Measurements from ENCODE around the gene NPW.
"Not testable (repeated sequence)": the region's sequence is repeated elsewhere in the genome, so short reads cannot be mapped to it uniquely, and the experiment has no call there.

Gene NPW

DNA sequence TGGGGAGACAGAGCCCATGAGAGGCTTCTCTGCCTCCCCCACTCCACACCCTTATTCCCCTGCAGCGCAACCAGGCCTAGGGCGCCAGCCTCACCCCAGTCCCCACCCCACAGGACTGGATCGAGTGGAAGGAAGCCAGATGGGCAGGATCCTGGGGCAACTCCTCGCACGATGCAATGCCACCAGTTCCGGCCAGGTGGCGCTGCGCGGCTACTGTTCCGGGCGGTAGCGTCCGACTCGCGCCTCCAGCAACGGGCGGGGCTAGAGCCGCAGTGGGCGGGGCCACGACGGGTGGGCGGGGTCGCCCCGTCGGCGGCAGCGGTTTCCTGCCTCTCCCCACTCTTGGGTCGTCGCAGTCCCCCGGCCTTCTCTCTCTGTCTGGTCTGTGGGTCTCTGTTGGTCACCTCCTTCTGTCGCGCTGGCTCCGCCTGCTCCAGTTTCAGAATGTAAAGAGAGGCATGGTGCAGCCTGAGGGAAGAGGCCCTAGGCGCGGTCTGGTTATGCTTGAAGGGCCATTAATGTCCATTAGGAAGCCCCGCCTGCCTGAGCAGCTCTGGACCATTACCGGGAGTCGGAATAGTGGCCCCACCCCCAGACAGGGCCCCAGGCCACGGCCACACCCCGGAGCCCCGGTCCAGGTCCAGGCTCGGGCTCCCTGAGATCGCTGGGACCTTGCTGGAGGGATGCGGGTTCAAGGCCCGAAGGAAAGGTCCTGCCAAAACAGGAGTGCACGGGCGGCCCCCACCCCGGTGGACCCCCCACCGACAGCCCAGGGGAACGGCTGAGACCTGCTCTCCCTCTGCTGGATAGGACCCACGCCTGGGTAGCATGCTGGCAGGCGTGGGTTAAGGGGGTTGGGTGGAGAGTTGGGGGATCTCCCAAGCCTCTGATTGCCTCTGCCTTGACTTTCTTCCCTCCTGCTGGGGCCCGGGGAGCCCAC is 3.8 kb downstream of the NPW start:
- peak; percentile 81 for DNase-seq

- no peak for DNase-seq
These were observed 4.4 kb downstream of the NPW start for GRCh38 chr16:2024032-2024420.

- DNase-seq = no peak
These were observed 5.7 kb downstream of the NPW start for GRCh38 chr16:2025251-2025650.

DNA sequence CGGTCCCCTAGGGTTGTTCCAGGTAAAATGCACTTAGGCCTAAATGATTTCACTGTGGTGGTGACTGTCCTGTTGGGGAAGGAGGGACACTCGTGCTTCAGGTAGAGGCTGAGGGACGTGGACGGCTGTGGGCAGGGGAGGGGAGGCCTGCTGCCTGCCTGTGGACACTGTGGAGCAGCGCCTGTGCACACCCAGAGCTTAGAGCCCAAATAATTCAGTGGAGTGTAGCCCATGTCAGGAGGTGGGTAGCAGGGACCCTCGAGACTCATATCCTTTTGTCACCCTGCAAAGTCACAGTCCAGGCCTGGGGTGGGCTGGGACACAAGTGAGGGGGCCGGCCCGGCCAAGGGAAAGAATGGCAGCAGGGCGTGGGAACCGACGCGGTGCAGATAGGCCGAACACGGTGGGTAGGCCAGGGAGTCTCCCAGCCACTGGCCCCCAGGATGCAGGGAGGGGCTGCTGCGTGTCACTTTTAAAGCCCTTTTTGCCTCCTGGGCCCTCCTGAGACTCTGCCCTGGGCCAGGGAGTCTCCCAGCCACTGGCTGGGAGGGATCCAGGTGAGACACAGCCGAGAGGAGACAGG is 6.4 kb downstream of the NPW start:
- no peak for DNase-seq

- no peak for DNase-seq
These were observed 7.0 kb downstream of the NPW start, which contains the start of gene NHERF2 for GRCh38 chr16:2026461-2027023. Gene NHERF2, plus strand, starts transcription at chr16:2026902. Its CDS starts 104 bp downstream, at chr16:2027006.

GRCh38 chr16:2027024-2028010 is 7.7 kb downstream of the NPW start:
- DNase-seq = no peak

DNA sequence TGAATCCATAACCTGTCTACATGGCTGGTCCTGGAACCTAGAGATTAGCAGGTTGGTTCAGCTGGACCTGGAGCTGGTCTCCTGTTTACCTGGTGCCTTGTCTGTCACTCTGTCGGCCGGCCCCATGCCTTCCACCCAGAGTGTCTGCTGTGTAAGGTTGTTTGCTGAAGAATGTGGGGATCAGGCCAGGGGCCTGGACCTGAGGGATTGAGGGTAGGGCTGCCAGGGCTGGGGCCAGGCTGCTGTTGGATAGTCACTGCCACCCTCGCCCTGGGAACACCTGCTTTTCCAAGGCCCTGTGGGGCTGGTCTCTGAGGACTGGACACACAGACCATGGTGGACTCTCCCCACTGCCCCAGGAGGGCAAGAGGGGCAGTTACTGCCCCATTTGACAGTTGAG is 8.6 kb downstream of the NPW start:
- no peak for DNase-seq

DNA sequence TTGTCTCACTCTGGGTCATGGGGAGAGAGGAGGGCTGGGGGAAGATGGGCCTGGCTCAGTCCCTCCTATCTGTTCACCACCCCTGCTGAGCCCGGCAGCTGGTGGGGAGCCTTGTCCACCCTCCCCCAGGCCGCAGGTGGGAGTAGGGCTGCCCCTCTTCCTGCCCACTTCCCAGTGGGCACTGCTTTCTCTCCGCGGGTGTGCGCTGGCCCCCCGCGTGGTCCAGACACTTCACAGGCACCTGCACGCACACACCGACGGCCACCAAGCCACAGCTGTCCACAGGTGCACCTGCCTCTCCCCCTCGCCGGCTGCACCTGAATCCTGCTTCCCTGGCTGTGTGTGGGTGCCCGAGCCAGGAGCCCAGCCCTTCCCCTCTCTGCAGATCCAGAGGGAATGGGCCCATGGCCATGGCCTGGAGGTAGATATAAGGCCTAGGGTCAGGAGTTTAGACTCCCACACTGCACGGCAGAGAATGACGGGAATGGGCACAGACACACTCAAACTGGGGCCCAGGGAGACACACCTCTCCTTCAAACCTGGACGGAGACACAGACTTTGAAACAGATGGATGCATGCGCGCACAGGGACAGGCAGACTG is 9.1 kb downstream of the NPW start:
- DNase-seq = peak; percentile 81

GRCh38 chr16:2029350-2029749 is 9.8 kb downstream of the NPW start:
- no peak for DNase-seq

DNA sequence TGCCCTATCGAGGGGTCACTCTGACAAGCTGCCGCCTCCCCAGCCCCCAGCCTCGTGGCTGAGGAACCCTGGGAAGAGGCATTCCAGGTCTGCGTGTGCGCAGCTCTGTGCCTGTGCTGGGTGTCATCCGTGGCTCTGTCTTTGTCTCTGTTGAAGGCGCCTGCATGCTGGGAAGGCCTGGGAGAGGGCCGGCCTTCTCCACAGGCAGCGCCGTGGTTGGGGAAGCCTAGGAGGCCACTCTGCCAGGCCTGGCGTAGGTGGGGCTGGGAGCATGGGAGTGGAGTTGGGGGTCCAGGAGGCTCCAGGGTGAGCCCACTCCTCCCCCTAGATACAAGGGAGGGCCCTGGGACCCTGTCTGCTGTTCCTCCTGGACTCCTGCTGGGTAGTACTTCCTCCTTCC is 10.5 kb downstream of the NPW start:
- DNase-seq = no peak

- peak; percentile 42 for DNase-seq
These were observed 11.5 kb downstream of the NPW start for GRCh38 chr16:2031081-2031577.

DNA sequence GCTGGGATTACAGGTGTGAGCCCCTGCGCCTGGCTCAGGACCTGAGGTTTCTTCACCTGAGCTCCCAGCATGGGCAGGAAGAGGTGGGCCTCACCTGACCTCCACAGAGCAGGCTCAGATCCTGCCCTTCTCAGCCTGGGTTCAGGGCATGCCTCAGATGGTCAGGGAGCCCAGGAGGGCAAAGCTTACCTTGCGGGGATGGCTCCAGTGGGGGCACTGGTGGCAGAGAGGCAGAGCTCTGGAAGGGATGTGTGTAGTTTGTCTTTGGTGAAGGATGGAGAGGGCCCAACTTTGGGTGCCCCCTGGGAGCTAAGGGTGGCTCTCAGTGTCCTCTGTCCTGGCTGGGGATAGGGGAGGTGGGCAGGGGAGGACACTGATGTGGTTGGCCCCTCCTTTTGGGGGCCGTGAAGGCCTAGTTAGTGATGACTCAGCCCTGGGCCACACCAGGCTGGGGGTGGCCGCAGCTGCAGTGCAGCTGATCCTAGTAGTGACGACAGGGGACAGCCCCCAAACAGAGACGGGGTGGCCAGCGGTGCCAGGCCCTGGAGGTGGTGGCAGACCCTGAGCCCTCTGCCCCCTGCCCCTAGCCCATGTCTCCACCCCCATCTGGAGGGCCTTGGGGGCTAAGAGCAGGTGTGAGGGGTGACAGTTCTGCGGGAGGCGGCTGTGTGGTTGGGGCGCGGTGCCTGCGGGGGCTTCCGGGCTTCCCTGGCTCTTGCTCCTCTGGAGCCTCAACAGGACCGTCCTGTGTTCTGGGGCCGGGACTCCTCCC is 12.9 kb downstream of the NPW start:
- no peak for DNase-seq

DNA sequence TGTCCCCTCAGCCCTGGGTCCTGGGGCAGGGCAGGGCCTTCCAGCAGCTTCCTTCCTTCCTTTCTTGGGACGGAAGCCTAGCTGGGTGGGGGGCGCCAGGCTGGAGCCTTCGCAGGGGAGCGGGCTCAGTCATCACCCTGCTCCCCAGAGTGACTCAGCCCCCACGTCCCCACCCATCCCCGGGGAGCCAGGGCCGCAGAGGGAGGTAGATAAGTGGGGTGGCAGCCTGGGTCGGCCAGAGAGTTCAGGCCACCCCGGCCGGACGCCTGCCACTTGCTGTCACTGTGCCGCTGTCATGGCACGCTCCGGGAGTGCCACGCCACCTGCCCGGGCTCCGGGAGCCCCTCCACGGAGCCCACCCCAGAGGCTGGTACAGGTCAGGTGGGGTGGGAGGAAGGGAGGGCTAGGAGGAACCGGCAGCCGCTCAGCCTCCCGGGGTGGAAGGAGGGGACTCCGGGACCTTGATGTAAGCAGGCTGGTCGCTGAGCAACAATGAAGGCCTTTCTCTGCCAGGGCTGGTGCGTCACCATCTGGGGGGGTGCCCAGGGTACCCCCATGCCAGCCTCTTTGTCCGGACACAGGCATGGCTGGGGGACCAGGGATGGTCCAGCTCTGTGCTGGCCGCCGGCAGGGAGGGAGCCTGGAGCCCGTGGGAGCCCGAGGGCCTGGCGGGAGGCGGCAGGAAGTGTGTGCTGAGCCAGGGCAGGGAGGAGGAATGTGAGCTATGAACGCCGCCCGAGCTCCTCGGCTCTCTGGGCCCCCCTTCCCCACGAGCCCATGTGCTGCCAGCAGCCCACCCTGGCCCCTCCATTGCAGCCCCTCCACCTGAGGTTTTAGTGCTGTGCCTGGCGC is 13.7 kb downstream of the NPW start:
- no peak for DNase-seq

DNA sequence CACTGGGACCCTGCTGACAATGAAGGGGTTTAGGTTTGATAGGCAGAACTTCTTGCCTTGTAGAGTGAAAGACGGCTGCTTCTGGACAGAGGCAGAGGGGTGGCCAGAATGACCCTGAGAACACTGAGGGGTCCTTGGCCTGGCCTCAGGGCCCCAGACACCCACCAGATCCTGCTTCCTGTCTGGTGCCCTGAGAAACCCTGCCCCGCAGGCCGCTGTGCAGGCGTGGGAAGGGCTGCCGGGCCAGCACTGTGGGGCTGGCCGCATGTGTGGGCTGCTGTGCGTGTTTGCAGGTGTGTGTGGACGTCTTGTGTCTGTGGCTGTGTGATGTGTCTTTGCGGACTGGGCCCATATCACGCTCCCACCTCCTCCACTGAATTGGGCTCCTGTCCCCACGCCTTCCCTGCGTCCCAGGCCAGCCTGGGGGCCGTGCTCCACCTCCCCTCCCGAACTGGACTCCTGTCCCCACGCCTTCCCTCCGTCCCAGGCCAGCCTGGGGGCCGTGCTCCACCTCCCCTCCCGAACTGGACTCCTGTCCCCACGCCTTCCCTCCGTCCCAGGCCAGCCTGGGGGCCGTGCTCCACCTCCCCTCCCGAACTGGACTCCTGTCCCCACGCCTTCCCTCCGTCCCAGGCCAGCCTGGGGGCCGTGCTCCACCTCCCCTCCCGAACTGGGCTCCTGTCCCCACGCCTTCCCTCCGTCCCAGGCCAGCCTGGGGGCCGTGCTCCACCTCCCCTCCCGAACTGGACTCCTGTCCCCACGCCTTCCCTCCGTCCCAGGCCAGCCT is 14.5 kb downstream of the NPW start:
- not testable (repeated sequence) for DNase-seq

GRCh38 chr16:2034696-2035430 is 15.3 kb downstream of the NPW start:
- no peak for DNase-seq

- DNase-seq = peak; percentile 64
These were observed 16.0 kb downstream of the NPW start for GRCh38 chr16:2035431-2036199.

- no peak for DNase-seq
These were observed 16.8 kb downstream of the NPW start for GRCh38 chr16:2036200-2036966.

Data from COR-L47 (cell line).